NCI-H524 treated with DMSO at 0.1 percent for 48 hours (cell line): Measurements from ENCODE around the gene TACC2.
A peak's percentile ranks its signal among the peaks of the same experiment; 100 is the strongest.
"Not testable (repeated sequence)": the region's sequence is repeated elsewhere in the genome, so short reads cannot be mapped to it uniquely, and the experiment has no call there.

Source experiments
- DNase-seq: peaks from one replicate; lab custom pipeline; 2025; lab: John Stamatoyannopoulos, UW

TACC2 gene

GRCh38 chr10:122062831-122063674, 74.1 kb downstream of the TACC2 start:
- DNase-seq: no peak

- not testable (repeated sequence) for DNase-seq
Observed at GRCh38 chr10:122066337-122066939, 77.5 kb downstream of the TACC2 start.

- no peak for DNase-seq
Observed at GRCh38 chr10:122068844-122069243, 79.9 kb downstream of the TACC2 start.

GRCh38 chr10:122072491-122072890, 83.5 kb downstream of the TACC2 start:
- no peak for DNase-seq

- no peak for DNase-seq
Observed at GRCh38 chr10:122073508-122073907, 84.5 kb downstream of the TACC2 start.

- DNase-seq: no peak
Observed at GRCh38 chr10:122075171-122075570, 86.2 kb downstream of the TACC2 start.

- not testable (repeated sequence) for DNase-seq
Observed at GRCh38 chr10:122075876-122076275, 86.9 kb downstream of the TACC2 start.

GRCh38 chr10:122077311-122077875, 88.4 kb downstream of the TACC2 start:
- no peak for DNase-seq

GRCh38 chr10:122078326-122078725, 89.4 kb downstream of the TACC2 start:
- DNase-seq: no peak

- peak; percentile 50 for DNase-seq
Observed at GRCh38 chr10:122078965-122079795, 90.2 kb downstream of the TACC2 start.

- no peak for DNase-seq
Observed at GRCh38 chr10:122082616-122083477, 93.9 kb downstream of the TACC2 start.

- no peak for DNase-seq
Observed at GRCh38 chr10:122083478-122084025, 94.6 kb downstream of the TACC2 start.

- DNase-seq: no peak
Observed at GRCh38 chr10:122084286-122085041, 95.5 kb downstream of the TACC2 start.

GRCh38 chr10:122085423-122085911, 96.5 kb downstream of the TACC2 start:
- DNase-seq: no peak

- no peak for DNase-seq
Observed at GRCh38 chr10:122086416-122087240, 97.7 kb downstream of the TACC2 start.

GRCh38 chr10:122087436-122087835, 98.5 kb downstream of the TACC2 start:
- no peak for DNase-seq

GRCh38 chr10:122089311-122090017, 100.5 kb downstream of the TACC2 start:
- no peak for DNase-seq

- no peak for DNase-seq
Observed at GRCh38 chr10:122091722-122092121, 102.8 kb downstream of the TACC2 start.
